Stimulated activated CD8-positive, alpha-beta memory T cell treated with anti-CD3 and anti-CD28 coated beads, Interleukin-12 subunit alpha, Interleukin-12 subunit beta, amount 100 ng/mL, for 1 hour (primary cell): ENCODE measurements around the gene CCDC171.
"Not testable (repeated sequence)": the region's sequence is repeated elsewhere in the genome, so short reads cannot be mapped to it uniquely, and the experiment has no call there.

Experiments
- DNase-seq: peaks from one replicate; pipeline ENCODE4 v3.0.0-alpha.2; 2020; ENCODE audit warnings: low read depth

CCDC171 gene

GRCh38 chr9:15763371-15763770 is 210.5 kb downstream of the CCDC171 start:
- DNase-seq, result no peak

- no peak for DNase-seq
These were observed 211.3 kb downstream of the CCDC171 start for GRCh38 chr9:15764131-15764530.

GRCh38 chr9:15769547-15769946 is 216.7 kb downstream of the CCDC171 start:
- no peak for DNase-seq

- DNase-seq, result no peak
These were observed 226.0 kb downstream of the CCDC171 start for GRCh38 chr9:15778861-15779260.

GRCh38 chr9:15782106-15782505 is 229.3 kb downstream of the CCDC171 start:
- DNase-seq, result no peak

GRCh38 chr9:15785584-15785983 is 232.7 kb downstream of the CCDC171 start:
- DNase-seq, result no peak

- DNase-seq, result no peak
These were observed 233.8 kb downstream of the CCDC171 start for GRCh38 chr9:15786616-15787015.

GRCh38 chr9:15810219-15810899 is 257.5 kb downstream of the CCDC171 start:
- DNase-seq, result not testable (repeated sequence)

GRCh38 chr9:15813076-15813475 is 260.2 kb downstream of the CCDC171 start:
- DNase-seq, result no peak

- no peak for DNase-seq
These were observed 271.5 kb downstream of the CCDC171 start for GRCh38 chr9:15824310-15824709.

GRCh38 chr9:15831384-15831783 is 278.5 kb downstream of the CCDC171 start:
- DNase-seq, result no peak

- DNase-seq, result no peak
These were observed 281.7 kb downstream of the CCDC171 start for GRCh38 chr9:15834541-15834940.

- DNase-seq, result no peak
These were observed 284.3 kb downstream of the CCDC171 start for GRCh38 chr9:15837079-15837679.

- no peak for DNase-seq
These were observed 289.2 kb downstream of the CCDC171 start for GRCh38 chr9:15842051-15842450.

GRCh38 chr9:15843316-15843715 is 290.5 kb downstream of the CCDC171 start:
- no peak for DNase-seq

- DNase-seq, result no peak
These were observed 291.1 kb downstream of the CCDC171 start for GRCh38 chr9:15843931-15844330.

GRCh38 chr9:15846611-15847010 is 293.8 kb downstream of the CCDC171 start:
- no peak for DNase-seq

GRCh38 chr9:15849871-15850270 is 297.0 kb downstream of the CCDC171 start:
- DNase-seq, result no peak

GRCh38 chr9:15851766-15852165 is 298.9 kb downstream of the CCDC171 start:
- DNase-seq, result no peak

GRCh38 chr9:15856591-15856990 is 303.7 kb downstream of the CCDC171 start:
- DNase-seq, result no peak

GRCh38 chr9:15867334-15867733 is 314.5 kb downstream of the CCDC171 start:
- DNase-seq, result no peak

GRCh38 chr9:15867988-15868387 is 315.1 kb downstream of the CCDC171 start:
- no peak for DNase-seq

- DNase-seq, result no peak
These were observed 320.8 kb downstream of the CCDC171 start for GRCh38 chr9:15873573-15874177.

- no peak for DNase-seq
These were observed 329.5 kb downstream of the CCDC171 start for GRCh38 chr9:15882328-15882727.
